Lung (tissue), 16 donors: Measurements from ENCODE around the gene COX5B. TPM values are rescaled to one million over a fixed set of nuclear protein-coding genes. Genes with fewer than 3 reads are reported as not detected.
"Not testable (repeated sequence)": the region's sequence is repeated elsewhere in the genome, so short reads cannot be mapped to it uniquely, and the experiment has no call there.

ENCODE experiments used
- ATAC-seq: fragments of 200-7000 bp; cut with Tn5 transposase; one replicate; pipeline ENCODE4 v1.9.1; 2020; ENCODE audit warnings: moderate number of reproducible peaks; ENCODE audit not compliant: insufficient read depth, low FRiP score
- DNase-seq, 3 donors: peaks; one replicate each; pipeline ENCODE4 v3.0.0-alpha.2; 2013 to 2017
- H3K27ac ChIP-seq, 2 donors: one replicate each; pipeline ENCODE4 v1.5.1; 2013; ENCODE audit warnings: mild to moderate bottlenecking in 2 of 2, moderate library complexity in 2 of 2, control low read depth in 1 of 2, inconsistent platforms in 1 of 2, low read depth in 1 of 2, low read length in 1 of 2
- H3K27me3 ChIP-seq, 3 donors: one replicate each; pipeline ENCODE4 v1.5.1; 2013; ENCODE audit warnings: low read length in 2 of 3; ENCODE audit not compliant: control insufficient read depth in 3 of 3, insufficient read depth in 3 of 3
- H3K36me3 ChIP-seq, 4 donors: one replicate each; pipeline ENCODE4 v1.5.1; 2013; ENCODE audit warnings: low read length in 4 of 4, mild to moderate bottlenecking in 1 of 4, moderate library complexity in 1 of 4; ENCODE audit not compliant: control insufficient read depth in 4 of 4, insufficient read depth in 4 of 4
- H3K4me1 ChIP-seq, 5 donors: one replicate each; pipeline ENCODE4 v1.5.1; 2013; ENCODE audit warnings: low read length in 5 of 5, mild to moderate bottlenecking in 2 of 5, moderate library complexity in 1 of 5; ENCODE audit not compliant: control insufficient read depth in 5 of 5, insufficient read depth in 5 of 5
- H3K4me3 ChIP-seq: one replicate; pipeline ENCODE4 v1.5.1; 2013; ENCODE audit warnings: mild to moderate bottlenecking, control low read depth, moderate library complexity
- H3K9ac ChIP-seq, 2 donors: one replicate each; pipeline ENCODE4 v1.5.1; 2013; ENCODE audit warnings: low read length in 2 of 2, control low read depth in 1 of 2; ENCODE audit not compliant: insufficient read depth in 1 of 2
- H3K9me3 ChIP-seq, 4 donors: one replicate each; pipeline ENCODE4 v1.5.1; 2013; ENCODE audit warnings: low read length in 3 of 4, mild to moderate bottlenecking in 1 of 4, moderate library complexity in 1 of 4; ENCODE audit not compliant: control insufficient read depth in 4 of 4, insufficient read depth in 3 of 4
- CTCF ChIP-seq: IDR thresholded peaks from 2 replicates; pipeline ENCODE4 v1.5.1; 2012; ENCODE audit warnings: mild to moderate bottlenecking; ENCODE audit errors: control extremely low read depth, extremely low read depth
- WGBS, 2 donors: extraction: QIAGEN DNeasy Blood & Tissue Kit; methylation state at CpG; one replicate each; pipeline ENCODE4 v1.1.7; 2013; 5-methylcytosine and 5-hydroxymethylcytosine counted together
- long read RNA-seq, 5 donors: transcript quantifications; one replicate each; lab custom pipeline, GENCODE V29; 2026
- polyA plus RNA-seq, 2 donors: library from polyadenylated mRNA; stranded (reverse); fragments of 200-250 nt; gene quantifications; one replicate each; pipeline ENCODE4 v1.2.1, GENCODE V29; 2013
- total RNA-seq, 2 donors: library from RNA; depleted of rRNA in 1 of 2; stranded (reverse); fragments of >200 nt in 1 of 2; gene quantifications; one replicate each; pipeline ENCODE4 v1.2.1, GENCODE V29; 2014 to 2021
- donor health status: control.
- donor health status: control.
- donor health status: Bipolar disorder and iron deficiency.
- donor health status: healthy.
- donor health status: DM: yes; HTN: yes; CAD: no.

The COX5B gene
- 100 to 1,000 TPM; 104 to 215 TPM for total RNA-seq
- 100 to 1,000 TPM; 250 to 593 TPM for polyA plus RNA-seq
- long read RNA-seq, donor 1, transcript COX5B-201 (4 exons, 712 nt) = major isoform, 256 of 289 reads
- long read RNA-seq, donor 1, partial matches to known transcripts = 33 of 289 reads
- long read RNA-seq, donor 1, other reads (novel, unspliced or antisense) = 0 of 289 reads
- long read RNA-seq, donor 2, transcript COX5B-201 (4 exons, 712 nt) = major isoform, 109 of 118 reads
- long read RNA-seq, donor 2, partial matches to known transcripts = 9 of 118 reads
- long read RNA-seq, donor 2, other reads (novel, unspliced or antisense) = 0 of 118 reads
- long read RNA-seq, donor 3, transcript COX5B-201 (4 exons, 712 nt) = major isoform, 143 of 148 reads
- long read RNA-seq, donor 3, partial matches to known transcripts = 5 of 148 reads
- long read RNA-seq, donor 3, other reads (novel, unspliced or antisense) = 0 of 148 reads
- long read RNA-seq, donor 4, transcript COX5B-201 (4 exons, 712 nt) = major isoform, 126 of 133 reads
- long read RNA-seq, donor 4, partial matches to known transcripts = 7 of 133 reads
- long read RNA-seq, donor 4, other reads (novel, unspliced or antisense) = 0 of 133 reads
- long read RNA-seq, donor 5, transcript COX5B-201 (4 exons, 712 nt) = major isoform, 292 of 329 reads
- long read RNA-seq, donor 5, partial matches to known transcripts = 35 of 329 reads
- long read RNA-seq, donor 5, other reads (novel, unspliced or antisense) = 0 of 329 reads

GRCh38 chr2:97645695-97646629 is at the start of gene COX5B:
Gene COX5B, plus strand, starts transcription at chr2:97646062. Its CDS starts 25 bp downstream, at chr2:97646087.
- Histone ChIP-seq H3K9ac (peak within 1 kb of the TSS; percentile 95), H3K9me3 (no peaks in the 10 kb centered on the region), H3K27me3 (no peaks in the 10 kb centered on the region), H3K4me3 (peak within 1 kb of the TSS; percentile 83), H3K36me3 (peaks cover 13 to 25% (median 24%) of the 10 kb centered on the region in 4 donors), H3K27ac (peak within 1 kb of the TSS; percentile 98 to 99), H3K4me1 (peaks cover 0 to 13% (median 7%) of the 10 kb centered on the region in 5 donors)
- TF ChIP-seq CTCF = no peak
- DNase-seq (peak; percentile 99), ATAC-seq (peak; percentile 99)
- 1% methylated on average over 57 to 63 of the region's 63 CpGs for WGBS, 2 donors

GRCh38 chr2:97596180-97596579 is 49.7 kb upstream of the COX5B start:
- ATAC-seq, H3K4me3 ChIP-seq, H3K27me3 ChIP-seq, H3K9ac ChIP-seq, H3K9me3 ChIP-seq, DNase-seq, H3K4me1 ChIP-seq, H3K27ac ChIP-seq, H3K36me3 ChIP-seq: not testable (repeated sequence)
- 95 to 100% methylated on average over 3 to 4 of the region's 4 CpGs for WGBS, 2 donors

GRCh38 chr2:97601537-97601936 is 44.3 kb upstream of the COX5B start:
- 65 to 84% methylated on average over 5 to 7 of the region's 10 CpGs for WGBS, 2 donors
- not testable (repeated sequence) for H3K27me3 ChIP-seq, H3K9ac ChIP-seq, H3K4me3 ChIP-seq, H3K9me3 ChIP-seq, H3K36me3 ChIP-seq, ATAC-seq, H3K4me1 ChIP-seq, H3K27ac ChIP-seq, DNase-seq

- not testable (repeated sequence) for H3K4me3 ChIP-seq, H3K36me3 ChIP-seq, H3K4me1 ChIP-seq, DNase-seq, H3K9ac ChIP-seq, H3K27me3 ChIP-seq, ATAC-seq, H3K9me3 ChIP-seq, H3K27ac ChIP-seq
- 81 to 82% methylated on average over 2 to 6 of the region's 8 CpGs for WGBS, 2 donors
Measured at GRCh38 chr2:97605109-97605508, 40.8 kb upstream of the COX5B start.

GRCh38 chr2:97605524-97606339 is 40.1 kb upstream of the COX5B start:
- not testable (repeated sequence) for H3K27ac ChIP-seq, H3K9me3 ChIP-seq, H3K4me1 ChIP-seq, H3K36me3 ChIP-seq, H3K27me3 ChIP-seq, H3K9ac ChIP-seq, ATAC-seq, DNase-seq, H3K4me3 ChIP-seq
- 46 to 67% methylated on average over 2 to 4 of the region's 12 CpGs for WGBS, 2 donors

GRCh38 chr2:97608745-97609144 is 37.1 kb upstream of the COX5B start:
- H3K9me3 ChIP-seq, H3K4me3 ChIP-seq, H3K36me3 ChIP-seq, ATAC-seq, H3K9ac ChIP-seq, H3K27ac ChIP-seq, DNase-seq, H3K4me1 ChIP-seq, H3K27me3 ChIP-seq: not testable (repeated sequence)
- WGBS, 2 donors = 83 to 98% methylated on average over 3 to 4 of the region's 4 CpGs
